Umbilical cord (tissue), 2 donors: ENCODE results near the gene PLCL1. TPM values are rescaled to one million over a fixed set of nuclear protein-coding genes. Genes with fewer than 3 reads are reported as not detected.
A peak's percentile ranks its signal among the peaks of the same experiment; 100 is the strongest.

ENCODE experiments used
- DNase-seq: peaks from one replicate; pipeline ENCODE4 v3.0.0-alpha.2; 2015; ENCODE audit warnings: low spot score
- total RNA-seq: library from RNA; depleted of rRNA; stranded (reverse); fragments of >200 nt; gene quantifications from one replicate; pipeline ENCODE4 v1.2.3, GENCODE V29; 2014; ENCODE audit warnings: low replicate concordance; ENCODE audit not compliant: insufficient read depth

The PLCL1 gene
- total RNA-seq, 1 donor from 2014 or later = 13.5 TPM

DNA sequence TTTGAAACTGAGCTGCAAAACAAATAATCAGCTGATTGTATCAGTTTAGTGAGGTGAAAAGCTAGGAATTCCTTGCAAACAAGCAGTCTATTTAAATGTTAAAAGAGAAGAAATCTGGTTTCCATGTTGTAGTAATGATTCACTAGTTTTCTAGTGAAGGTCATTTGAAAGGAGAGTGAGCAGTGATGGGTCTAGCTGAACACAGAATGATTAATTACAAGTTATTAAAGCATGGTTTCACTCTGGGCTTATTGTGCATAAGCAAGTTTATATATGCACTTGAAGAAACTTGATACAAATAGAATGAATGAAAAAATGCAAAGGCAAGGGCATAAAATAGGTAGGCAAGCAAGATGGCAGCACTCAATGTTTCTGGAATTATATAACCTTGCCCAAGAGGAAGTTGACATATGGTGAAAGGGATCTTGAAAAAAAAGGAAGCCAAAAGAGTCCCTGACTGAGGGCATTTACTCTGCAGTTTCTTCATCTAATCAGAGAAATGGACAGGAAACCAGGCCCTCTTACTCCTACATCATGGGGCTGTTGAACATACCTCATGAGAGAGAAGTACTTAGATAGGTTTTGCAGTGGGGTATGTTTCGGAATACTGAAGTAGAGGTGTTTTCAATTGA, 53.2 kb downstream of the PLCL1 start:
- DNase-seq = no peak

DNA sequence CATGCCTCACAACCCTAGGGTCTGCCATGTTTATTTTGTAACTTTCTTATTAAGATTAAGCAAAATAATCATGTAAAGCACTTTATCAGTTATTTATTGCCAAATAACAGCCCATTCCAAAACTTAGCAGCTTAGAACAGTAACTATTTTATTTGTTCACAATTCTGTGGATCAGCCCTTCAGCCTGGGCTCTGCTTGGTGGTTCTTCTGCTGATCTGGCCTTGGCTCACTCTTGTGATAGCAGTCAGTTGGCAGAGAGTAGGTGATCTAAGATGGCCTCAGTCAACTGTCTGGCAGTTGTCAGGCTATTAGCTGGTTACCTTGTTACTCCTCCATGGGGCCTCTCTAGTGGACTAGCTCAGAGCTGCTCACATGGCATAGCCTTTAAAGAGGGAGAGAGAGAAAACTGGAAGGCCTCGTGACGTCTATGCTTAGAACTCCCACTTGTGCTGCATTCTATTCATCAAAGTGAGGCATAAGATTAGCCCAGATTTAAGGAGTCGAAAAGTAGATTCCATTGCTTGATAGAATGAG, 54.3 kb downstream of the PLCL1 start:
- DNase-seq = no peak

DNA sequence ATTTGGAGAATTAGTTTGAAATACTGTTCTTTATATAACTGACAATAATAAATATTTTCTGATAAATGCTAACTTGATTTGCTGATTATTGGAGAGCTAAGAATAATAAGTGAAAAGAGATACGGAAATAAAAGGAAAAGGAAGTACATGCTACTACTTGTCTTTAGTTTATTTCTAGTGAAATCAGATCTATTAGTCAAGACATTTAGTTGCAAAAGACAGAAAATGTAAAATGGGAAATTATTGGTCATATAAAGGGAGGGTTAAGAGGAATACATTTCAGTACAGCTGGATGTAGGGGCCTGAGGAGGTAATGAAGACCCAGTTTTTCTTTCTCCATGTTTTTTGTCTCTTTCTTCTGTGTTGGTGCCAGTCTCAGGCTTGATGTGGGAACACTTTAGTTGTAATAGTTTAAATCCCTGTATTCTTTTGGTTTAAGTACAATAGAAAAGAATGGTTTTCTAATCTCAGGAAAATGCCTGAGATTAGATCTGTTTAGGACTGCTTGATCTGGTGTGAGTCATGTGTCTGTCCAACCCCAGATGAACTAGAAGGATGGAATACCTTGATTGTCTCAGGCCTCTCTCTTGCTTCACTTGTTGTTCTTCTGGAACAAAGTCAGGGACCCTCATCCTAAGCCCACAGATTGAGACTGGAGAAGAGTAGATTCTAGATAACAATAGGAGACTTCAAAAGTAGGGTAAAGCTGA, 58.0 kb downstream of the PLCL1 start:
- DNase-seq = no peak

GRCh38 chr2:197863744-197864143, 59.4 kb downstream of the PLCL1 start:
- DNase-seq = no peak

DNA sequence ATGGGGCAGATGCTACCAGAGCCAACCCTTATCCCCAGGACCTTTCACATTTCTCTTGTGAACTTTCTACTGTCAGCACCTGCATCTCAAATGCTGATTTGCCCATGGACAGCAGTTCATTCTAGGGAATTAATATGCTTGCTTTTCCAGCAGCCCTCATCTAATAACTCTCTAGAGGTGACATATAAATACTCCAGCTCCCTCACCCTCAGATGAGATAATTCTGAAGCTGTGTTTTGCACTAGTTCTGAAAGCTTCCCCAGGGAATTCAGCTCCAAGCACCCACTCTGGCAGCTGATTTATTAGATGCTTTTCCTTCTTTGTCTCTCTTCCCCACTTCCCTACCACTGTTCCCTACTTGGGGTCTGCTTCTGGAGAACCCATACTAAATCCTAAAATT, 62.1 kb downstream of the PLCL1 start:
- DNase-seq = no peak

DNA sequence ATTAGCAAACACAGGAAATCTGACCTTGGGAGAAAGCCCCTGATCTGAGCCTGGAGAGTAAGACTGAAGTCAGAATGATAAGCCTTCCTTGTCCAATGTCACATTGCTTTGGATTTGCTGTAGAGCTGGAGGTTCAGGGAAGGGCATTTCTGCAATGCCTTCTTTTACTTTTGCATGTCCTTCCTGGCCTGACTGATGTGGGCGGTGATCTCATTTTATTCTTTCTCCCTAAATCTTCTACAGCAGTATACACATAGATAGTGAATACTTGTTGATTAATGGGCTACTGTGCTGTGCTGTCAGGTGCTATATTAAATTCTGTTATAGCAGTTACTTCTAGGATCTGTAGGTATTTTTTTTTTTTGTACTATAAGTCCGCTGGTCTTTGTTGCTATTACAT, 62.6 kb downstream of the PLCL1 start:
- DNase-seq = peak; percentile 17

GRCh38 chr2:197867624-197868023, 63.2 kb downstream of the PLCL1 start:
- no peak for DNase-seq

DNA sequence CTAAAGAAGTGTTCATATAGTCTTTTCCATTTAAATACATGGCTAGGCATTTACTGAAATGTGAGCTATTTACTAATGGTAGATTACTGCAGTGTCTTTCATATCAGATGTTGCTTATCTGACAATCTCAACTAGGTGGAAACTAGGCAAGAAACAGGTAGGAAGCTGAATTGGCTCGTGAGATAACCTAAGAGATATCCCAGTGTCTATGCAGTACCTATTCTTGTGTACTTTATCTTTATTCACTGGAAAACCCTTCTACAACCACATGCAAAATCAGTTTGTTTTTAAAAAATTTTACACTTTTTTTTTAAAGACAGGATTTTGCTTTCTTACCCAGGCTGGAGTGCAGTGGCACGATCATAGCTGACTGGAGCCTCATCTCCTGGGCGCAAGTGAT, 63.8 kb downstream of the PLCL1 start:
- no peak for DNase-seq

DNA sequence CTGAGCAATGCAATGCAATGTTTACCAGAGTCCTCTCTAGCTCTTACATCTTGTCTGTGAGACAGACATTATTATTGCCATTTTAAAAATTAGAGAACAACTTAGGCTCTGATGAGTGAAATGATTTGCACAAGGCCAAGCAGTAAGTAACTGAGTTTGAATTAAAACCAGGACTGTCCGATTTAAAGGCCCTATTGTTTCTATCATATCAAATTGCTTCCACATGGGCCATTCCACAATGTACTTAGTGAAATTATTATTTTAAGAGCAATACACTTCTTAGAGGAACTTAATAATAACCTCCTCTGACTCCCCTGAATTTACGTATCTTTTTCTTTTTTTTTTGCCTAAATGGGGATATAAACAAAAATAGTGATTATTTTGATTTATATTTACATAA, 64.6 kb downstream of the PLCL1 start:
- DNase-seq = no peak

GRCh38 chr2:197869501-197870111, 65.2 kb downstream of the PLCL1 start:
- no peak for DNase-seq

DNA sequence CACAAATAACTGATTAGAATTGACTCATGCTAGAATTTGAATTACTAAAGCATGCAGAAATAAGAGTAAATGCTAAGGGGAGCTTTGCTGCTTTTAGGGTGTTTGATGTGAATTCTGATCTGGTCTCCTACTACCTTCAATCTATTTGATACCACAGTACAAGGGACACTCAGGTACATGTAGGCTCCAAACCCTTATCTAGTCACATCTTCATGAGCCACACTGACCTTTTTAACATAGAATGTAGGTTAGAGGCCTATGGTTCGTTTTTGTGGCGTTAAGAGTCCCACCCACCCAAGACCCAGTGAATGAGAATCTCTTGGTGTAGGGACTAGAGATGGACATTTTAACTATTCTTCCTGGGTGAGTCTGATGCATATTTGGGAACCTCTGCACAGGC, 65.7 kb downstream of the PLCL1 start:
- DNase-seq = no peak

GRCh38 chr2:197871780-197872456, 67.5 kb downstream of the PLCL1 start:
- DNase-seq = no peak

- peak; percentile 17 for DNase-seq
Measured at GRCh38 chr2:197873293-197873701, 68.9 kb downstream of the PLCL1 start.

- peak; percentile 17 for DNase-seq
Measured at GRCh38 chr2:197875763-197876162, 71.4 kb downstream of the PLCL1 start.

GRCh38 chr2:197876524-197876923, 72.1 kb downstream of the PLCL1 start:
- no peak for DNase-seq

- no peak for DNase-seq
Measured at GRCh38 chr2:197877038-197877437, 72.6 kb downstream of the PLCL1 start.

- peak; percentile 13 for DNase-seq
Measured at GRCh38 chr2:197878792-197879191, 74.4 kb downstream of the PLCL1 start.

GRCh38 chr2:197879812-197880408, 75.5 kb downstream of the PLCL1 start:
- DNase-seq = no peak

DNA sequence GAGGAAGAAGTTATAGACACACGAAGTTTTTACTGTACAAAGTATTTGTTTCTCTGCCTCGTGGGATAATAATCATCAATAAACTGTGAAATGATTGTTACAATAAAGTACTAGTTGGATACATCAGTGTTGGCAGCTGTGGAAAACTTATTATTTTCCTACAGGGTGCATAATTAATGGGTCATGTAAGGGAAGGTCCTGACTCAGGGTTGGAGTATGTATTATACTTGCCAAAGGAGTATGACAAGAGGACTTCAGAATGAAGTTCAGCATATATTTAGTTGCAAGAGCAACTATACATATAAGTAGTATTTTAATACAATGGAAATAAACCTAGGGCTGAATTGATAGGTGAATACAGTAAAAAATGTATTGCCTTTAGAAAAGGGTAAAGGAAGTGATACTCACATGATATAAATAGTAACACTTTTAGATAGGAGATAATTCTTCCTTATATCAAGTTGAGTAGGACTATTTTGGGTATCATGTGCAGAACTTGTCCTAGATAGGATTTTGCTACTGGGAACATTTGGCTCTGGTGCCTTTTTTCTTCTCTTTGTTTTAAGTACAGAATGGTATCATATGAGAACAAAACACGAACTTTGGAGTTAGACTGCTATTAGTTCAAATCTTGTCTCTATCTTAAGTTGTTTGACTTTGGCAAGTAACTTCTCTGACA, 79.1 kb downstream of the PLCL1 start:
- no peak for DNase-seq

- no peak for DNase-seq
Measured at GRCh38 chr2:197884252-197884651, 79.9 kb downstream of the PLCL1 start.

DNA sequence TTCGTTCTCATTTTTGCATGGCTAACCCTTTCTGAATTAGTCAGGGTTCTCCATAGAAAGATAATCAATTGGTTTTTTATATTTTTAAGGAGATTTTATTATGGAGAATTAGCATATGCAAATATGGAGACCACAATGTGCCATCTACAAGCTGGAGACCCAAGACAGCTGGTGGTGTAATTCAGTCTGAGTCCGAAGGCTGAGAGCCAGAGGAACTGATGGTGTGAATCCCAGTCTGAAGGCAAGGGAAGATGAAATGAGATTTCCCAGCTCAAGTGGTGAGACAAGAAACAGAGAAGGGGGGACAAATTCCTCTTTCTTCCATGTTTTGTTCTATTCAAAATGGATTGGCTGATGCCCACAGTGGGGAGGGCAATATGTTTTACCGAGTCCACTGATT, 80.7 kb downstream of the PLCL1 start:
- no peak for DNase-seq
